ENCODE results near the gene SUMF1.

SUMF1 gene

GRCh38 chr3:4497005-4497692 lies 30.1 kb upstream of the SUMF1 start:
- no peak for DNase-seq

GRCh38 chr3:4496087-4496452 lies 29.0 kb upstream of the SUMF1 start:
- no peak for DNase-seq

- DNase-seq, result no peak
Observed at GRCh38 chr3:4495294-4496086, 28.4 kb upstream of the SUMF1 start.

GRCh38 chr3:4494895-4495264 lies 27.8 kb upstream of the SUMF1 start:
- DNase-seq, result no peak

GRCh38 chr3:4493941-4494894 lies 27.1 kb upstream of the SUMF1 start:
- peak in 1 of 5 experiments; percentile 15 for DNase-seq

GRCh38 chr3:4493014-4493940 lies 26.2 kb upstream of the SUMF1 start, which contains the start of gene ITPR1:
ITPR1 (plus strand) TSS chr3:4493348; CDS start chr3:4516492, 23,144 bp downstream.
- DNase-seq, result peak; percentile 92 to 99 (median 97)

- DNase-seq, result peak in 3 of 5 experiments; percentile 43 to 77 (median 76)
Observed at GRCh38 chr3:4492208-4493013, 25.3 kb upstream of the SUMF1 start.

GRCh38 chr3:4491855-4492207 lies 24.8 kb upstream of the SUMF1 start:
- no peak for DNase-seq

GRCh38 chr3:4478261-4478660 lies 11.2 kb upstream of the SUMF1 start:
- DNase-seq, result no peak

- DNase-seq, result no peak
Observed at GRCh38 chr3:4476496-4476895, 9.4 kb upstream of the SUMF1 start.

- DNase-seq, result no peak
Observed at GRCh38 chr3:4475804-4476203, 8.7 kb upstream of the SUMF1 start.

GRCh38 chr3:4474683-4475490 lies 7.8 kb upstream of the SUMF1 start:
- DNase-seq, result peak in 1 of 5 experiments; percentile 40

- no peak for DNase-seq
Observed at GRCh38 chr3:4472766-4473165, 5.7 kb upstream of the SUMF1 start.

- no peak for DNase-seq
Observed at GRCh38 chr3:4472312-4472711, 5.2 kb upstream of the SUMF1 start.

GRCh38 chr3:4471907-4472306 lies 4.8 kb upstream of the SUMF1 start:
- no peak for DNase-seq

- DNase-seq, result no peak
Observed at GRCh38 chr3:4467522-4467867, 426 bp upstream of the SUMF1 start.

- no peak for DNase-seq
Observed at GRCh38 chr3:4464576-4464975, 2.5 kb downstream of the SUMF1 start.

GRCh38 chr3:4462369-4463040 lies 4.6 kb downstream of the SUMF1 start:
- DNase-seq, result no peak

- no peak for DNase-seq
Observed at GRCh38 chr3:4461468-4462090, 5.5 kb downstream of the SUMF1 start.
